A549 (cell line): ENCODE measurements around the gene NDUFS8.

Experiments
- CBX2 ChIP-seq: fragments of 200-600 bp; sonication (generic); IDR thresholded peaks from 2 replicates; pipeline ENCODE4 v1.6.1; 2016; ENCODE audit warnings: low read depth, mild to moderate bottlenecking, borderline replicate concordance
- CBX8 ChIP-seq: fragments of 200-600 bp; sonication (generic); IDR thresholded peaks from 2 replicates; pipeline ENCODE4 v1.6.1; 2016
- CTCF ChIP-seq: fragments of >200 bp; sonication (Bioruptor Twin); formaldehyde crosslinking; IDR thresholded peaks from 3 replicates; pipeline ENCODE4 v1.5.1; 2016
- KDM1A ChIP-seq: fragments of 200-600 bp; sonication (generic); IDR thresholded peaks from 2 replicates; pipeline ENCODE4 v1.6.1; 2016; ENCODE audit warnings: low read depth, mild to moderate bottlenecking
- MAX ChIP-seq: IDR thresholded peaks from 2 replicates; pipeline ENCODE4 v1.6.1; 2012
- MAZ ChIP-seq: fragments of 150-350 bp; IDR thresholded peaks from 2 replicates; pipeline ENCODE4 v1.6.1; 2014; ENCODE audit warnings: antibody characterized with exemption, low read depth, low read length, borderline replicate concordance
- NR3C1 ChIP-seq: fragments of >200 bp; sonication (Bioruptor Twin); formaldehyde crosslinking; IDR thresholded peaks from 3 replicates; pipeline ENCODE4 v1.6.1; 2017
- PBX3 ChIP-seq: IDR thresholded peaks from 2 replicates; pipeline ENCODE4 v1.6.1; 2012
- POLR2A ChIP-seq: IDR thresholded peaks from 2 replicates; pipeline ENCODE4 v1.6.1; 2012; ENCODE audit warnings: mild to moderate bottlenecking, low read length
- POLR2AphosphoS2 ChIP-seq: conservative IDR thresholded peaks from 2 replicates; pipeline ENCODE4 v1.6.1; 2012; ENCODE audit warnings: low read length, improper control_type of control experiment, inconsistent platforms
- RAD21 ChIP-seq, 2 experiments: fragments of >200 bp in 1 of 2; sonication (Bioruptor Twin) in 1 of 2; formaldehyde crosslinking in 1 of 2; IDR thresholded peaks in 1 of 2; conservative IDR thresholded peaks in 1 of 2; 2 replicates in 1 of 2; 3 replicates in 1 of 2; pipeline ENCODE4 v1.6.1; 2012 to 2018; ENCODE audit warnings: inconsistent platforms in 1 of 2
- RCOR1 ChIP-seq: fragments of 150-350 bp; IDR thresholded peaks from 2 replicates; pipeline ENCODE4 v1.6.1; 2014; ENCODE audit warnings: antibody characterized with exemption, low read length, low read depth
- REST ChIP-seq: fragments of 200-600 bp; sonication (generic); IDR thresholded peaks from 2 replicates; pipeline ENCODE4 v1.6.1; 2016; ENCODE audit warnings: antibody characterized with exemption, mild to moderate bottlenecking, moderate library complexity
- ZFP36 ChIP-seq: fragments of 450-650 bp; IDR thresholded peaks from 2 replicates; pipeline ENCODE4 v1.6.1; 2014; ENCODE audit warnings: borderline replicate concordance; ENCODE audit not compliant: partially characterized antibody

GRCh38 chr11:68044898-68045351 is 14.4 kb downstream of the NDUFS8 start:
- TF ChIP-seq MAX (no peak), CTCF (no peak), POLR2A (no peak), POLR2AphosphoS2 (no peak), PBX3 (no peak), MAZ (no peak), KDM1A (no peak), RAD21 (conservative IDR thresholded peaks at IDR 0.05 in 1 of 2, IDR thresholded peaks at IDR 0.05 in 1 of 2) (no peak), CBX2 (no peak), NR3C1 (no peak), ZFP36 (no peak), REST (no peak), RCOR1 (no peak), CBX8 (no peak)
